ENCODE data around the gene SCART1.
"Not testable (repeated sequence)": the region's sequence is repeated elsewhere in the genome, so short reads cannot be mapped to it uniquely, and the experiment has no call there.

The SCART1 gene

GRCh38 chr10:133475425-133475734 lies 21.6 kb downstream of the SCART1 start:
- DNase-seq: peak; percentile 51

GRCh38 chr10:133475821-133476640 lies 22.3 kb downstream of the SCART1 start:
- DNase-seq: peak; percentile 18

GRCh38 chr10:133476641-133476990 lies 22.9 kb downstream of the SCART1 start:
- no peak for DNase-seq

- no peak for DNase-seq
Observed at GRCh38 chr10:133481086-133481643, 27.4 kb downstream of the SCART1 start.

- no peak for DNase-seq
Observed at GRCh38 chr10:133481657-133482056, 27.9 kb downstream of the SCART1 start.

GRCh38 chr10:133484818-133485217 lies 31.1 kb downstream of the SCART1 start:
- DNase-seq: no peak

GRCh38 chr10:133487085-133487484 lies 33.3 kb downstream of the SCART1 start:
- no peak for DNase-seq

GRCh38 chr10:133488354-133488753 lies 34.6 kb downstream of the SCART1 start:
- DNase-seq: no peak

GRCh38 chr10:133489816-133490588 lies 36.3 kb downstream of the SCART1 start:
- DNase-seq: no peak

GRCh38 chr10:133493562-133493961 lies 39.8 kb downstream of the SCART1 start:
- not testable (repeated sequence) for DNase-seq

GRCh38 chr10:133497363-133497762 lies 43.6 kb downstream of the SCART1 start:
- not testable (repeated sequence) for DNase-seq

- DNase-seq: not testable (repeated sequence)
Observed at GRCh38 chr10:133499176-133499575, 45.4 kb downstream of the SCART1 start.

GRCh38 chr10:133500897-133501296 lies 47.2 kb downstream of the SCART1 start:
- DNase-seq: not testable (repeated sequence)

- DNase-seq: no peak
Observed at GRCh38 chr10:133509700-133510099, 56.0 kb downstream of the SCART1 start.

- no peak for DNase-seq
Observed at GRCh38 chr10:133511408-133511807, 57.7 kb downstream of the SCART1 start.

GRCh38 chr10:133511907-133512528 lies 58.3 kb downstream of the SCART1 start:
- DNase-seq: no peak

GRCh38 chr10:133515471-133515870 lies 61.7 kb downstream of the SCART1 start:
- DNase-seq: no peak

GRCh38 chr10:133516057-133516456 lies 62.3 kb downstream of the SCART1 start:
- no peak for DNase-seq

GRCh38 chr10:133518517-133518916 lies 64.8 kb downstream of the SCART1 start:
- DNase-seq: not testable (repeated sequence)

Measured in CD4-positive, alpha-beta T cell treated with Interleukin-4 for 4 hours (primary cell).